NCI-H2227 (cell line): ENCODE results near the gene IL1RAP.

Source experiments
- DNase-seq: peaks from one replicate; lab custom pipeline; 2025; ENCODE audit not compliant: unreplicated experiment; lab: John Stamatoyannopoulos, UW

The IL1RAP gene

DNA sequence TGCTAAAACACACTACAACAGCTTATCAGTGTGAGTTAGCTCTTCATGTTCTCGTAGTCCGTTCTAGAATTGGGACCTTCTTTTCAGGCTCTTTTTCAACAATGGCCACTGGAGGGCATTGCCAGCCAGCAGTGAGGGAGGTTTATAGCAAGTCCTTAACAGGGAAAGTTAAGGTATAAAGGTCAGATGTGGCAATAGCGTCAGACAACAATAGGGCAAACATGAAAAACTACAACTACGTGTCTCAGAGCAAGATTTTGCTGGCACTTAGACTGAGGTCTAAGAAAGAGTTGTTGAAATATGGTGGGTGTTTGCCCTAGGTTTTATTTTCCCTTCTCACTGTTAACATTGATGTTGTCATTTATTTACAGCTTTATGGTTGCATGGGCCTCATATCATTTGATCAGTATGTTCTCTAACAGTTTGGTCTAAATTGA, 187.2 kb downstream of the IL1RAP start:
- no peak for DNase-seq

DNA sequence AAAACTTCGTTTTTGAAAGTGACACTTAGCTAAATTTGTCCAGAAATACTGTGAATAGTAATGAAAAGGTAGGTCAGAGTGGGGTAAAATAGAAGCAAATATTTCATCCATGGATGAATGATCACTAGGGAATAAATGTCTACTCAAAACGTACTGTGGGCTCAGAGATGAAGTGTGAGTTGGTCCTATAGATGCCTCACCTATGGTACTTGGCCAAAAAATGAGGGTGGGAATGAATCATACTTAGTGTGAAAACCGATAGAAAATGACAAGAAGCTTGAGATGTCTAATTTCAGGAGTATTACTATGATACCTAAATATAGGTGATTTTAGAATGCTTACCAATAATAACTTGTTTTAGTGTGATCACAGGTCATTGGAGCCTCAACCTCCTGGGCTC, 192.7 kb downstream of the IL1RAP start:
- DNase-seq = no peak
